ENCODE measurements around the gene ARHGAP30. TPM values are rescaled to one million over a fixed set of nuclear protein-coding genes. Genes with fewer than 3 reads are reported as not detected.
"Not testable (repeated sequence)": the region's sequence is repeated elsewhere in the genome, so short reads cannot be mapped to it uniquely, and the experiment has no call there.

Gene ARHGAP30
- total RNA-seq, 2 donors from 2014 or later, result 3.2 to 5.3 TPM

- 68% methylated on average over 1 of the region's 1 CpG for WGBS
- peak overlapping the region; percentile 84 to 96 for H3K27ac ChIP-seq
Measured at GRCh38 chr1:161018631-161018930, 51.1 kb downstream of the ARHGAP30 start.

GRCh38 chr1:161017756-161018630 lies 51.7 kb downstream of the ARHGAP30 start:
- Histone ChIP-seq H3K27ac (peak overlapping the region; percentile 84 to 96), H3K4me3 (no peak overlapping the region), H3K4me1 (replicated peaks) (peaks cover 4% of the 10 kb centered on the region), H3K9me3 (no peaks in the 10 kb centered on the region), H3K27me3 (replicated peaks; ENCODE audit: insufficient read depth) (no peaks in the 10 kb centered on the region), H3K36me3 (no peaks in the 10 kb centered on the region)
- intact Hi-C loops (cut with DNase I), result no loop called here
- TF ChIP-seq POLR2A (IDR thresholded peaks at IDR 0.05), result no peak
- no peak for TF ChIP-seq POLR2AphosphoS5 (IDR thresholded peaks at IDR 0.05)
- TF ChIP-seq CTCF (IDR thresholded peaks at IDR 0.05), result no peak
- 57% methylated on average over 5 of the region's 5 CpGs for WGBS
- DNase-seq (ENCODE audit: low spot score), result no peak

More at GRCh38 chr1:161018631-161018930, 51.1 kb downstream of the ARHGAP30 start:
- Histone ChIP-seq H3K9me3 (no peaks in the 10 kb centered on the region), H3K4me1 (replicated peaks) (no peaks in the 10 kb centered on the region), H3K27me3 (replicated peaks; ENCODE audit: insufficient read depth) (no peaks in the 10 kb centered on the region), H3K4me3 (no peak overlapping the region), H3K36me3 (no peaks in the 10 kb centered on the region)
- no peak for DNase-seq (ENCODE audit: low spot score)
- intact Hi-C loops (cut with DNase I), result no loop called here
- TF ChIP-seq CTCF (IDR thresholded peaks at IDR 0.05), result no peak
- TF ChIP-seq POLR2AphosphoS5 (IDR thresholded peaks at IDR 0.05), result no peak
- TF ChIP-seq POLR2A (IDR thresholded peaks at IDR 0.05), result no peak

GRCh38 chr1:161017181-161017580 lies 52.5 kb downstream of the ARHGAP30 start:
- H3K4me3 ChIP-seq; intact Hi-C loops (cut with DNase I); DNase-seq (ENCODE audit: low spot score); H3K27me3 ChIP-seq (replicated peaks; ENCODE audit: insufficient read depth); H3K36me3 ChIP-seq; H3K4me1 ChIP-seq (replicated peaks); H3K9me3 ChIP-seq: not testable (repeated sequence)
- H3K27ac ChIP-seq, result peak overlapping the region; percentile 38 to 96
- WGBS, result 30% methylated on average over 7 of the region's 7 CpGs

- H3K4me3 ChIP-seq; H3K27me3 ChIP-seq (replicated peaks; ENCODE audit: insufficient read depth); intact Hi-C loops (cut with DNase I); H3K4me1 ChIP-seq (replicated peaks); H3K9me3 ChIP-seq; DNase-seq (ENCODE audit: low spot score); H3K36me3 ChIP-seq: not testable (repeated sequence)
- 32% methylated on average over 1 of the region's 1 CpG for WGBS
- peak; percentile 11 for TF ChIP-seq POLR2AphosphoS5 (IDR thresholded peaks at IDR 0.05)
- H3K27ac ChIP-seq, result peak overlapping the region in 1 of 2 donors; percentile 41
Measured at GRCh38 chr1:161016683-161017082, 53.0 kb downstream of the ARHGAP30 start.

GRCh38 chr1:161013488-161014230 lies 56.0 kb downstream of the ARHGAP30 start:
- DNase-seq (ENCODE audit: low spot score), result peak; percentile 91
- peak overlapping the region; percentile 1 to 11 for H3K4me3 ChIP-seq
- H3K9me3 ChIP-seq, result no peaks in the 10 kb centered on the region
- no peaks in the 10 kb centered on the region for H3K36me3 ChIP-seq
- peak overlapping the region; percentile 85 to 87 for H3K27ac ChIP-seq
- no peaks in the 10 kb centered on the region for H3K27me3 ChIP-seq (replicated peaks; ENCODE audit: insufficient read depth)
- TF ChIP-seq POLR2A (IDR thresholded peaks at IDR 0.05) (peak; percentile 26), POLR2AphosphoS5 (IDR thresholded peaks at IDR 0.05) (peak; percentile 92), CTCF (IDR thresholded peaks at IDR 0.05) (peak in 1 of 4 experiments; percentile 9)
- H3K4me1 ChIP-seq (replicated peaks), result peaks cover 8% of the 10 kb centered on the region
- intact Hi-C loops (cut with DNase I), result no loop called here
- WGBS, result 25% methylated on average over 15 of the region's 15 CpGs

All from prostate gland (tissue), 2 donors.